Caco-2 (cell line): ENCODE data around the gene RLF. TPM values are rescaled to one million over a fixed set of nuclear protein-coding genes. Genes with fewer than 3 reads are reported as not detected.

Source experiments
- BruUV-seq: library from RNA; stranded (reverse); fragments of 400-500 nt; replicated peaks from 2 replicates; lab custom pipeline; 2021; lab: Mats Ljungman, UMichigan
- CTCF ChIA-PET: fragments of 300-600 bp; sonication (Branson Sonifier 250); formaldehyde crosslinking; loops from one replicate; lab custom pipeline; 2022; ENCODE audit warnings: antibody characterized with exemption; lab: Charles Lee
- POLR2A ChIA-PET: fragments of 300-600 bp; sonication (Branson Sonifier 250); formaldehyde crosslinking; loops from one replicate; lab custom pipeline; 2022; ENCODE audit warnings: antibody characterized with exemption; lab: Charles Lee
- DNase-seq, 2 experiments: peaks; one replicate each; pipeline versions ENCODE4 v3.0.0 to v3.0.0-alpha.2; 2020 to 2022
- H3K27me3 ChIP-seq: replicated peaks from 2 replicates; pipeline ENCODE4 v1.6.0; 2011; ENCODE audit warnings: low read length; ENCODE audit not compliant: control insufficient read depth, insufficient read depth
- H3K36me3 ChIP-seq: 2 replicates; pipeline ENCODE4 v1.5.1; 2011; ENCODE audit warnings: low read length; ENCODE audit not compliant: control insufficient read depth, insufficient read depth
- H3K4me1 ChIP-seq: fragments of 250-450 bp; sonication (Bioruptor Pico); 2 replicates; pipeline ENCODE4 v1.5.1; 2020; ENCODE audit warnings: mild to moderate bottlenecking
- H3K4me3 ChIP-seq: 2 replicates; pipeline ENCODE4 v1.5.1; 2011; ENCODE audit warnings: low read depth, mild to moderate bottlenecking, control low read depth, low read length
- H3K9me3 ChIP-seq: fragments of 250-450 bp; sonication (Bioruptor Pico); 2 replicates; pipeline ENCODE4 v1.5.1; 2020; ENCODE audit warnings: mild to moderate bottlenecking, moderate library complexity
- H3K27ac Mint-ChIP-seq: one replicate; pipeline ENCODE4 v1.8.0; 2022; ENCODE audit warnings: mixed read lengths; ENCODE audit not compliant: unreplicated experiment
- H3K27me3 Mint-ChIP-seq: one replicate; pipeline ENCODE4 v1.8.0; 2022; ENCODE audit warnings: mixed read lengths; ENCODE audit not compliant: insufficient read depth, unreplicated experiment
- H3K36me3 Mint-ChIP-seq: one replicate; pipeline ENCODE4 v1.8.0; 2022; ENCODE audit warnings: mild to moderate bottlenecking, mixed read lengths; ENCODE audit not compliant: insufficient read depth, unreplicated experiment
- H3K4me1 Mint-ChIP-seq: one replicate; pipeline ENCODE4 v1.8.0; 2022; ENCODE audit warnings: low read depth, mixed read lengths; ENCODE audit not compliant: unreplicated experiment
- H3K4me3 Mint-ChIP-seq: one replicate; pipeline ENCODE4 v1.8.0; 2022; ENCODE audit warnings: mild to moderate bottlenecking, moderate library complexity, mixed read lengths; ENCODE audit not compliant: unreplicated experiment
- H3K9me3 Mint-ChIP-seq: one replicate; pipeline ENCODE4 v1.8.0; 2022; ENCODE audit warnings: mixed read lengths; ENCODE audit not compliant: unreplicated experiment
- CTCF ChIP-seq, 2 experiments: fragments of 200-600 bp in 1 of 2; IDR thresholded peaks; 1 replicate in 1 of 2; 2 replicates in 1 of 2; pipeline versions ENCODE4 v1.5.1 to v1.8.0; 2011 to 2022; ENCODE audit warnings: antibody characterized with exemption in 1 of 2, control low read depth in 1 of 2, inconsistent platforms in 1 of 2, low read depth in 1 of 2, low read length in 1 of 2, mild to moderate bottlenecking in 1 of 2, moderate library complexity in 1 of 2; ENCODE audit not compliant: insufficient read depth in 1 of 2, severe bottlenecking in 1 of 2, unreplicated experiment in 1 of 2
- intact Hi-C: fragments of 100-400 bp; cut with micrococcal nuclease; formaldehyde crosslinking; loops from one replicate; pipeline ENCODE4 v1.10.0; 2022; ENCODE audit not compliant: unreplicated experiment
- total RNA-seq: library from RNA; stranded (reverse); gene quantifications from 2 replicates; pipeline ENCODE4 v1.2.3, GENCODE V29; 2022

Gene RLF
- total RNA-seq, 1 experiment from 2014 or later = 11.6 TPM

GRCh38 chr1:40197656-40198055 is 36.5 kb downstream of the RLF start:
- intact Hi-C loops = no loop called here
- Mint-ChIP-seq H3K27ac (no peak overlapping the region), H3K9me3 (no peaks in the 10 kb centered on the region), H3K36me3 (peaks cover 13% of the 10 kb centered on the region), H3K4me3 (no peak overlapping the region), H3K4me1 (peaks cover 6% of the 10 kb centered on the region), H3K27me3 (no peaks in the 10 kb centered on the region)
- Histone ChIP-seq H3K4me1 (no peaks in the 10 kb centered on the region), H3K9me3 (no peaks in the 10 kb centered on the region), H3K36me3 (no peaks in the 10 kb centered on the region; the same call in 1 of the 2 replicates), H3K27me3 (no peaks in the 10 kb centered on the region), H3K4me3 (no peak overlapping the region)
- DNase-seq = no peak
- ChIA-PET POLR2A (no interaction called here), CTCF (no interaction called here)
- BruUV-seq = no TSS peak
- no peak for TF ChIP-seq CTCF (IDR thresholded peaks at IDR 0.05; ENCODE audit: insufficient read depth in 1 of 2, low read depth in 1 of 2, low read length in 1 of 2, severe bottlenecking in 1 of 2, unreplicated experiment in 1 of 2)

- no peak for TF ChIP-seq CTCF (IDR thresholded peaks at IDR 0.05; ENCODE audit: insufficient read depth in 1 of 2, low read depth in 1 of 2, low read length in 1 of 2, severe bottlenecking in 1 of 2, unreplicated experiment in 1 of 2)
- Histone ChIP-seq H3K4me3 (no peak overlapping the region), H3K27me3 (no peaks in the 10 kb centered on the region), H3K36me3 (no peaks in the 10 kb centered on the region; the same call in 1 of the 2 replicates), H3K9me3 (no peaks in the 10 kb centered on the region), H3K4me1 (no peaks in the 10 kb centered on the region)
- Mint-ChIP-seq H3K27ac (no peak overlapping the region), H3K36me3 (peaks cover 15% of the 10 kb centered on the region), H3K9me3 (no peaks in the 10 kb centered on the region), H3K27me3 (no peaks in the 10 kb centered on the region), H3K4me1 (peaks cover 6% of the 10 kb centered on the region), H3K4me3 (no peak overlapping the region)
- DNase-seq = no peak
- POLR2A ChIA-PET = no interaction called here
- BruUV-seq = no TSS peak
- CTCF ChIA-PET = no interaction called here
- intact Hi-C loops = no loop called here
These were observed 37.9 kb downstream of the RLF start for GRCh38 chr1:40199126-40199525.

- POLR2A ChIA-PET = no interaction called here
- intact Hi-C loops = no loop called here
These were observed 43.7 kb downstream of the RLF start for GRCh38 chr1:40204856-40205255.

More at GRCh38 chr1:40204856-40205255, 43.7 kb downstream of the RLF start:
- CTCF ChIA-PET = no interaction called here
- H3K27me3 ChIP-seq = no peaks in the 10 kb centered on the region
- H3K36me3 ChIP-seq = no peaks in the 10 kb centered on the region
- no peak overlapping the region for H3K4me3 ChIP-seq
- Mint-ChIP-seq H3K9me3 (no peaks in the 10 kb centered on the region), H3K27ac (no peak overlapping the region), H3K4me3 (no peak overlapping the region), H3K27me3 (no peaks in the 10 kb centered on the region), H3K4me1 (no peaks in the 10 kb centered on the region), H3K36me3 (peaks cover 35% of the 10 kb centered on the region)
- no peak for TF ChIP-seq CTCF (IDR thresholded peaks at IDR 0.05; ENCODE audit: insufficient read depth in 1 of 2, low read depth in 1 of 2, low read length in 1 of 2, severe bottlenecking in 1 of 2, unreplicated experiment in 1 of 2)
- no TSS peak for BruUV-seq
- no peaks in the 10 kb centered on the region for H3K4me1 ChIP-seq
- no peak for DNase-seq
- H3K9me3 ChIP-seq = no peaks in the 10 kb centered on the region
